NCI-H2081 treated with DMSO at 0.1 percent for 48 hours (cell line): Measurements from ENCODE around the gene DDX60.
"Not testable (repeated sequence)": the region's sequence is repeated elsewhere in the genome, so short reads cannot be mapped to it uniquely, and the experiment has no call there.

Experiments
- DNase-seq: peaks from one replicate; lab custom pipeline; 2025; lab: John Stamatoyannopoulos, UW

Gene DDX60

GRCh38 chr4:168318266-168318895, at the start of gene DDX60:
Gene DDX60, minus strand, starts transcription at chr4:168318752. Its CDS starts 7,493 bp downstream, at chr4:168311259.
- DNase-seq, result peak; percentile 19

DNA sequence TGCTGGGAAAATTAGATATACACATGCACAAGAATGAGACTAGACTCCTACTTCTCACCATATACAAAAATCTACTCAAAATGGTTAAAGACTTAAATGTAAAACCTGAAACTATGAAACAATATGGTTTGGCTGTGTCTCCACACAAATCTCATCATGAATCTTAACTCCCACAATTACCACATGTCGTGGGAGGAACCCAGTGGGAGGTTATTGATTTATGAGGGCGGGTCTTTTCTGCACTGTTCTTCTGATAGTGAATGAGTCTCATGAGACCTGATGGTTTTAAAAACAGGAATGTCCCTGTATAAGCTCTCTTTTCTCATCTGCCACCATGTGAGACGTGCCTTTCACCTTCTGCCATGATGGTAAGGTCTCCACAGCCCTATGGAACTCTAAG, 48.5 kb upstream of the DDX60 start:
- no peak for DNase-seq

DNA sequence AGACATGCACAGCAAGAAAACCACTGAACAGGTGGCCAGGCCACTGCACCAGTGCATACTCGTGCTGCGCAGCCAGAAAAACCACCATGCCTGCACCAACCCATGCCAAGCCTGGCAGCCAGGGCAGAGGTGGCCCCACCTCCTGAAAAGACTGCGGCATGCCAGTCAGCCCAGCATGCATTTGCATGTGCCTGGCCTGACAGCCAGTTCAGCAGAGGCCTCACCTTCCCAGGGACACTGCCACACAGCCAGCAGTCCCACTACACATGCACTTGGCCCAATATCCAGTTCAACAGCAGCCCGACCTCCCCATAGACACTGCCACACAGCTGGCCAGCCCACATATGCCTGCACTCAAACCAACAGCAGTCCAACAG, 43.5 kb upstream of the DDX60 start:
- DNase-seq, result no peak

DNA sequence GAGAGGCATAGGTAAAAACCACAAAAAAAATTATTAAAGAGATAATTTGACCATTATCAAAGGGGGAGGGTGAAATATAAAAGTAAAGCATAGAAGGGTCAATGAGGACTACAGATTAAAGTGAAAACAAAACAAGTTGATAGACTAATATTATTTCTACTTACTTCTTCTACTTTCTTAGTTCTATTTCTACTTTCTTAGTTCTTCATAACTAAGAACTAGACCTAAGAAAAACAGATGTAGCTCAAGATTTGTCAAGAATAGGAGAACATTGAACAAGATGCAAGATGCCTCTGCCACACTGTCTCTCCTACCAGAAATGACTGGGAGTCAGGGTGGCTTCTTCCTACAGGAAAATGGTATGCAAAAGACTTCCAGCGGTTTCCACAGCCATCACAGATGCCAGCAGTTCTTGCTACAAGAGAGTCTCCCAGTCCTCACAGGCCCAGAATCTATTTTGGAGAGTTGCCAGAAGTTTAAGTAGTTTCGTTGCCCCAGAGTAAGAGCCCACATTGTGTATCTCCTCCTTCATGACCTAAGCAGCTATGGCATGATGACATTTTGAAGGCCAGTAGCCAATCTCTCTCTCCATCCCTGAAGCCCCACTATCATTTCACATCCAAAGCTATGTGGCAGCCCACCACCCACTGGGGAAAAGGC, 42.9 kb upstream of the DDX60 start:
- DNase-seq, result no peak

GRCh38 chr4:168360271-168360670, 41.7 kb upstream of the DDX60 start:
- DNase-seq, result no peak

DNA sequence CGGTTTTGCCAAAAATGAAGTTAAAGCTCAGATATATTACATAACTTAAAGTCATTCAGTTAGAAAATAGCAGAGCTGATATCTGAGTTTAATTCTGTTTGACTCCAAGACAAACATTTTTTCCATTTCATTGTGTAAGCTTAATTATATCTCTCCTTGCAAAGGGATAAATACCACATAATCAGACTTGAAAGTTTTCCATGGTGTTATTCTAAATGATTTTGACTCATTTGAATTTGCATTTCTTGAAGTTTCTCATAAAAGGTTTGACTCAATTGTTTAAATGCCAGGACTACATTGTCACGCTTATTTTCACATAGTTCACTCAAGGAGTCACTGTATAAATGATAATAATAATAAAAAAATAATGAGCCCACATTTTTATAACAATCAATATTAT, 39.4 kb upstream of the DDX60 start:
- DNase-seq, result no peak

- no peak for DNase-seq
These were observed 35.2 kb upstream of the DDX60 start for GRCh38 chr4:168353746-168354145.

DNA sequence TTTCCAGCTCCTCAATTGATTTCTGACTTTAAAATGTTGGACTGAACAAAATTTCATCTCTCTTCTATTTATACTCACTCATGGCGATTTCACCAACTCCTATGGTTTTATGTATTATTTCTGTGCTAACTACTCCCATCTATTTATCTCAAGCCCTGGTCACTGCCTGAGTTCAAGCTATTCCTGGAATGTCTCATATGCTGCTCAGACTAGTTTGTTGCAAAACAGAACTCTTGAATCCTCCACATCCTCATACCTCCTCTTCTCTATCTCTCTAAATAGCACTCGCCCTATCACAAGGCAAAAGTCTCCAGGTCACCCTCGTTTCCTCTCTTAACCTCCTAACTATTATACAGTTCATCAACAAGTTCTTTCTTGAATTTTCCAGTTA, 19.0 kb upstream of the DDX60 start:
- DNase-seq, result no peak

GRCh38 chr4:168336837-168337549, 18.4 kb upstream of the DDX60 start:
- no peak for DNase-seq

DNA sequence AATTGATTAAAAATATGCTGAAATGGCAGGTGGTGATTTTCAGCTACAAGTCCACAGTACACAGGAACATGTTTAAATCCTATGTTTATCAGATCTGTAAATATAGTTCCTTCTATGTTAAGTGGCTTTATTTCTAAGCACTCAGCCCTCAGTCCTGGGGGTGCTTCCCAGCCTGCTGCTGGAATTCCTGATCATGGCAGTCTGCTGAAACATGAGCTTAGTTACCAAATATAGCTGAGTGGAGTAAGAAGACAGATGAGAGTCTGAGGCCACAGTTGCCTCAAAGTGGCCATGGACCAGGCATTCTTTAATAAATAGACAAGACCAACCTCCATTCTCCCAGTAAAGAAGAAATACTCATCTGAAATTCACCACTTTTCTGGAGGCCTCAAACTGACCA, 17.1 kb upstream of the DDX60 start:
- DNase-seq, result no peak

- no peak for DNase-seq
These were observed 15.5 kb upstream of the DDX60 start for GRCh38 chr4:168334053-168334452.

- DNase-seq, result not testable (repeated sequence)
These were observed 12.0 kb upstream of the DDX60 start for GRCh38 chr4:168330575-168330974.

GRCh38 chr4:168325591-168325990, 7.0 kb upstream of the DDX60 start:
- no peak for DNase-seq

- no peak for DNase-seq
These were observed 2.5 kb upstream of the DDX60 start for GRCh38 chr4:168321006-168321405.

- DNase-seq, result no peak
These were observed 1.0 kb upstream of the DDX60 start for GRCh38 chr4:168319486-168320019.

DNA sequence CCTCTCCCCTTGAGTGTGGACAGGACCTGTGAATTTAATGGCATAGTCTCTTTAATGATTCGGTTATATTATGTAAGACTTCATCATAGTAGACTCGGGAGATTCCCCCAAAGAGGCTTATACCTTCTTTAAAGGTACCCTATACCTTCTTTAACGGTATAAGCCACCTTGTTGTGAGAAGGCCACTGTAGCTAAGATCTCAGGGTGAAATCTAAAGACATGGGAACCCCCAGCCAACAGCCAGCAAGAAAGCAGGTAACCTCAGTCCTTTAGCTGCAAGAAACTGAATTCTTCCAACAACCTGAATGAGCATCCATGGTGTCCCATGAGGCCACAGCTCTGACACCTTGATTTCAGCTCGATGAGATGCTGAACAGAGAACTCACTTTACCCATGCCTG, 931 bp downstream of the DDX60 start:
- no peak for DNase-seq

- peak; percentile 2 for DNase-seq
These were observed 8.8 kb downstream of the DDX60 start for GRCh38 chr4:168309781-168310180.

GRCh38 chr4:168308912-168309311, 9.6 kb downstream of the DDX60 start:
- DNase-seq, result no peak

DNA sequence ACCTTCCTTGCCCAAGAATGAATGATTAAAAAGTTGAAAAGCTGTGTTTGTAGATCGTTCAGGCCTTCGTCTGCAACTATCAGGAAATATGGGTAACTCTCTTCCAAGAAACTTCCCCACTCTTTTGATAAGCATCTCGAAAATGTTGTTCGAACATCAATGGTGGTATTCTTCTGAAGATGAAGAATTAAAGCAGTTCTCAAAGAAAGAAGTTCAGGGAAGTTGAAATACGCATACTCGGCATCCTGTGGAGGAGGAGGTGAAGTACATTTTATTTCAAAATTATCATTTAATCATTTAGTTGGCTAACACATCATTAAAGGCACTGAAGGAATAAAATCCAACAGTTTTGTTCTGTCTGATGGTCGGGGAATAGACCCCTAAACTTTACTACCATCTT, 12.1 kb downstream of the DDX60 start:
- DNase-seq, result no peak

DNA sequence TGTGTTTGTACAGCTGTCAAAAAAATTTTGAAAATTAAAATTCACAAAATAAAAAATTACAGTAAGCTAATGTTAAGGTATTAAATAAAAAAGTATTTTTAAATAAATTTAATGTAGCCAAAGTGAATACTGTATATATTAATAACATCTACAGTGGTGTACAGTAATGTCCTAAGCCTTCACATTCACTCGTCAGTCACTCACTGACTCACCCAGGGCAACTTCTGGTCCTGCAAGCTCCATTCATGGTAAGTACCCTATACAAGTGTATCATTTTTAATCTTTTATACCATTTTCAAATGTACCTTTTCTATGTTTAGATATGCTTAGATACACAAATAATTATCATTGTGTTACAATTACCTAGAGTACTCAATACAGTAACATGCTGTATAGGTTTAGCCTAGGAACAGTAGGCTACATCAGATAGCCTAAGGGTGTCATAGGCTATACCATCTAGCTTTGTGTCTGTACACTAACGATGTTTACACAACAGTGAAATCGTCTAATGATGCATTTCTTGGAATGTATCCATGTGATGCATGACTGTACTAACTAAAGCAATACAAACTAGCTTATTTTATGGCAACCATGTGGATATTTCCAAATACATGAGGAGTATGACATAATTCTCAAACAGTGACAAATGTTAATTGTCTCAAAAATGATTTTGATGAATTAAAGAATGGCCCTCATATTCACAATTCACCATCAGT, 13.7 kb downstream of the DDX60 start:
- DNase-seq, result peak; percentile 30

DNA sequence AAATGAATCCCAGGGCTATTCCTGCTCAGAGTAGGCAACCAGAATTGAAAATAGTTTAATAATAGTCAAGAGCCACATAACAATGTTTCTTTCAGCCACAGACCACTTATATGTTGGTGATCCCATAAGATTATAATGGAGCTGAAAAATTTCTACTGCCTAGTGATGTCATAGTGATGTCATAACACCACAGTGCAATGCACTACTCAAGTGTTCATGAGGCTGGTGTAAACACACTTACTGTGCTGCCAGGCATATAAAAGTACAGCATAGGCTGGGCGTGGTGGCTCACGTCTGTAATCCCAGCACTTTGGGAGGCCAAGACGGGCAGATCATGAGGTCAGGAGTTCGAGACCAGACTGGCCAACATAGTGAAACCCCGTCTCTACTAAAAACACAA, 15.1 kb downstream of the DDX60 start:
- not testable (repeated sequence) for DNase-seq

DNA sequence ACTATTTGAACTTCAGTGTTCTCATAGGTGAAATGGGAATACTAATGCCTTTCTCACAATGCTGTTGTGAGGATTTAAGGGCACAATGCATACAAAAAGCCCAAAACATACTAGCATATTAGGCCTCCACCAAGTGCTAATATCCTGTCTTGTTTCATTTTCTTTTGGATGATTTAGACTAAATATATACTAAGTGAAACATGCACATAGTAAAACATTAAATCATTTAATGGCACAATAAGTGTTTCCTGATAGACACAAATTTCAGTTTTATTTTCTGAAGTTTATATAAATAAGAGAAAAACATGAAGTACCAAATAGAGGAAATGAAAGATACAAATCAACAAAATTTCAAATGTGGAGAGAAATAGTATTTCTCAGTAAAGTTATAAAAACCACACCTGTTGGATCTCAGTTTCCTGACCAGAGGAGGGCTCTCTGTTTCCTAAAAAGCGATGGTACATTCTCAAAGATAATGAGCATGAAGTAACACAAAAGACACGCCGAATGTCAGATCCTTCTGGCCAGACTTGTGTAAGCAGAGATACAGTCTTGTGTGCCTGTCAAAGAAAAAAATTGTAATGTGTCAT, 25.1 kb downstream of the DDX60 start:
- DNase-seq, result no peak
